Panc1 (cell line): ENCODE data around the gene GTSF1L. TPM values are rescaled to one million over a fixed set of nuclear protein-coding genes. Genes with fewer than 3 reads are reported as not detected.

Source experiments
- ATAC-seq: fragments of 200-7000 bp; cut with Tn5 transposase; 2 replicates; pipeline ENCODE4 v1.9.1; 2020; ENCODE audit warnings: mild to moderate bottlenecking, moderate library complexity
- BruUV-seq: library from RNA; stranded (reverse); fragments of 400-500 nt; replicated peaks from 2 replicates; lab custom pipeline; 2021; lab: Mats Ljungman, UMichigan
- CTCF ChIA-PET: fragments of 300-600 bp; sonication (Branson Sonifier 250); formaldehyde crosslinking; loops from one replicate; lab custom pipeline; 2022; ENCODE audit warnings: antibody characterized with exemption; lab: Charles Lee
- POLR2A ChIA-PET: fragments of 300-600 bp; sonication (Branson Sonifier 250); formaldehyde crosslinking; loops from one replicate; lab custom pipeline; 2022; ENCODE audit warnings: antibody characterized with exemption; lab: Charles Lee
- DNase-seq: peaks from one replicate; pipeline ENCODE4 v3.0.0-alpha.2; 2010; ENCODE audit warnings: low read depth, low spot score
- H3K27ac ChIP-seq: 2 replicates; pipeline ENCODE4 v1.5.1; 2011; ENCODE audit warnings: mild to moderate bottlenecking, low read length, inconsistent platforms
- H3K27me3 ChIP-seq: fragments of 200-500 bp; sonication (Bioruptor generic); 2 replicates; pipeline ENCODE4 v1.6.0; 2014; ENCODE audit warnings: low read length, inconsistent platforms; ENCODE audit not compliant: control insufficient read depth, insufficient read depth
- H3K36me3 ChIP-seq: fragments of 200-500 bp; sonication (Bioruptor generic); 2 replicates; pipeline ENCODE4 v1.5.1; 2014; ENCODE audit warnings: inconsistent platforms, mild to moderate bottlenecking, low read length, moderate library complexity; ENCODE audit not compliant: control insufficient read depth, insufficient read depth
- H3K4me1 ChIP-seq: 2 replicates; pipeline ENCODE4 v1.5.1; 2011; ENCODE audit warnings: inconsistent platforms, mild to moderate bottlenecking, low read length, moderate library complexity; ENCODE audit not compliant: control insufficient read depth, insufficient read depth
- H3K4me3 ChIP-seq, 2 experiments: 2 replicates each; pipeline ENCODE4 v1.5.1; 2011 to 2012; ENCODE audit warnings: low read depth in 2 of 2, low read length in 2 of 2, mild to moderate bottlenecking in 2 of 2, inconsistent platforms in 1 of 2, moderate library complexity in 1 of 2
- H3K9me3 ChIP-seq: fragments of 200-500 bp; sonication (Bioruptor generic); 2 replicates; pipeline ENCODE4 v1.5.1; 2014; ENCODE audit warnings: low read depth, mild to moderate bottlenecking, inconsistent platforms, low read length, moderate library complexity; ENCODE audit not compliant: control insufficient read depth, insufficient read depth
- CTCF ChIP-seq: fragments of 450-650 bp; IDR thresholded peaks from 2 replicates; pipeline ENCODE4 v1.5.1; 2017; ENCODE audit warnings: mild to moderate bottlenecking
- POLR2AphosphoS5 ChIP-seq: IDR thresholded peaks from 2 replicates; pipeline ENCODE4 v1.6.1; 2012; ENCODE audit warnings: mild to moderate bottlenecking, low read depth, low read length, moderate library complexity
- REST ChIP-seq, 2 experiments: IDR thresholded peaks; 2 replicates each; pipeline ENCODE4 v1.6.1; 2011 to 2012; ENCODE audit warnings: low read depth in 2 of 2, control low read depth in 1 of 2, low read length in 1 of 2, mild to moderate bottlenecking in 1 of 2, moderate library complexity in 1 of 2; ENCODE audit not compliant: insufficient read depth in 1 of 2
- SIN3A ChIP-seq: IDR thresholded peaks from 2 replicates; pipeline ENCODE4 v1.6.1; 2012; ENCODE audit warnings: low read depth, mild to moderate bottlenecking, low read length, moderate library complexity, borderline replicate concordance; ENCODE audit not compliant: insufficient read depth
- TCF7L2 ChIP-seq: IDR thresholded peaks from 2 replicates; pipeline ENCODE4 v1.6.1; 2011; ENCODE audit warnings: mild to moderate bottlenecking, low read depth, low read length, inconsistent platforms
- in situ Hi-C: cut with HindIII; loops from 2 replicates; pipeline ENCODE4 v1.10.0; 2016; ENCODE audit warnings: low sequenced_read_pairs, low pct_unique_long_range_greater_than_20kb
- intact Hi-C: fragments of 100-400 bp; cut with micrococcal nuclease; formaldehyde crosslinking; loops from one replicate; pipeline ENCODE4 v1.10.0; 2022; ENCODE audit not compliant: unreplicated experiment
- total RNA-seq: library from RNA; stranded (reverse); gene quantifications from one replicate; pipeline ENCODE4 v1.2.1, GENCODE V29; 2021; ENCODE audit not compliant: unreplicated experiment

GTSF1L gene
- total RNA-seq, 1 experiment from 2014 or later, result not detected

DNA sequence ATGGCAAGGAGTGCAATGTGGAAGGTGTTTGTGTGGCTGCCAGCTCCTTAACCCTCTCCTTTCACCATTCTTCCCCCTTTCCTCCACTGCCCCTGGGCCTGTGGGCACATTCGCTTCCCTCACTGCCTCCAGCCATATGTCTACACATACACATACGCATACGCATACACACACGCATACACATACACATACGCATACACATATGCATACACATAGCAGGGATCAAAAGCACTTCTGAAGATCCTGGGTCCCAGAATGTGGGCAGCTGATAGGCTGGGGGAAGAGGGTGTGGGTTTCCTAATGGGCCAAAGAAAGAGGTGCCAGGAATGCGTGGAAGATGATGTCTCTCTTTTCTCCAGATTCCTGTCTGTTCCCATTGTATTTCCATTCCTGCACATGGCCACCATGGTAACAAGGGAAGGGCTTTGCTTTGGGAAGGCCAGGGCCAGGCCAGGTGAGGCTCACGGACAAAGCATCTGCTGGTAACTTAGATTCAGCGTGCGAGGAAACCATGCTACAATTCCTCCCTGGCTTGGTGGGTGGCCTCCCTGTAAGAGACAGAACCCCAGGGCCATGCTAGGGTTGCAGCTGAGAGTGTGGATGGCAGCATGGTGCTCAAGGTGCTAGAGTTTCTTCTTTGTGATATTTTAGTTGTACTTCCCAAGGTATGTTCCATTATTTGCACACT, 44.8 kb upstream of the GTSF1L start:
- ChIA-PET POLR2A (no interaction called here), CTCF (no interaction called here)
- ATAC-seq (no peak), DNase-seq (no peak)
- no peaks in the 10 kb centered on the region for H3K9me3 ChIP-seq
- H3K4me1 ChIP-seq, result peaks cover 3% of the 10 kb centered on the region; the same call in 1 of the 2 replicates
- TF ChIP-seq CTCF, result no peak
- TF ChIP-seq TCF7L2, result no peak
- TF ChIP-seq SIN3A, result no peak
- no peak for TF ChIP-seq POLR2AphosphoS5
- no peak for TF ChIP-seq REST (IDR thresholded peaks at IDR 0.05; ENCODE audit: insufficient read depth in 1 of 2, low read depth in 2 of 2, low read length in 1 of 2)
- in situ Hi-C loops, result no loop called here
- no peaks in the 10 kb centered on the region for H3K36me3 ChIP-seq
- H3K27me3 ChIP-seq, result peaks cover 17% of the 10 kb centered on the region
- BruUV-seq, result no TSS peak
- H3K27ac ChIP-seq, result no peak overlapping the region
- H3K4me3 ChIP-seq, result no peak overlapping the region
- intact Hi-C loops, result no loop called here

GRCh38 chr20:43770342-43770741, 43.5 kb upstream of the GTSF1L start:
- Histone ChIP-seq H3K36me3 (no peaks in the 10 kb centered on the region), H3K4me1 (peaks cover 3% of the 10 kb centered on the region; the same call in 1 of the 2 replicates), H3K27me3 (peaks cover 15% of the 10 kb centered on the region), H3K27ac (no peak overlapping the region), H3K9me3 (no peaks in the 10 kb centered on the region), H3K4me3 (no peak overlapping the region)
- intact Hi-C loops, result no loop called here
- in situ Hi-C loops, result no loop called here
- no peak for DNase-seq
- ChIA-PET CTCF (interaction anchor here (0.7 kb wide), 1 partner anchor 89 kb away, joined by 4 read pairs; no protein-coding TSS in a partner anchor), POLR2A (no interaction called here)
- no peak for ATAC-seq
- TF ChIP-seq POLR2AphosphoS5 (no peak), REST (IDR thresholded peaks at IDR 0.05; ENCODE audit: insufficient read depth in 1 of 2, low read depth in 2 of 2, low read length in 1 of 2) (no peak), SIN3A (no peak), CTCF (no peak), TCF7L2 (no peak)
- no TSS peak for BruUV-seq
